Stimulated activated CD8-positive, alpha-beta memory T cell treated with anti-CD3 and anti-CD28 coated beads, Interleukin-15, amount 100 ng/mL, for 1 hour (primary cell): Measurements from ENCODE around the gene PARN.
"Not testable (repeated sequence)": the region's sequence is repeated elsewhere in the genome, so short reads cannot be mapped to it uniquely, and the experiment has no call there.

Source experiments
- DNase-seq: peaks from one replicate; pipeline ENCODE4 v3.0.0-alpha.2; 2020; ENCODE audit warnings: low read depth

Gene PARN, protein sequence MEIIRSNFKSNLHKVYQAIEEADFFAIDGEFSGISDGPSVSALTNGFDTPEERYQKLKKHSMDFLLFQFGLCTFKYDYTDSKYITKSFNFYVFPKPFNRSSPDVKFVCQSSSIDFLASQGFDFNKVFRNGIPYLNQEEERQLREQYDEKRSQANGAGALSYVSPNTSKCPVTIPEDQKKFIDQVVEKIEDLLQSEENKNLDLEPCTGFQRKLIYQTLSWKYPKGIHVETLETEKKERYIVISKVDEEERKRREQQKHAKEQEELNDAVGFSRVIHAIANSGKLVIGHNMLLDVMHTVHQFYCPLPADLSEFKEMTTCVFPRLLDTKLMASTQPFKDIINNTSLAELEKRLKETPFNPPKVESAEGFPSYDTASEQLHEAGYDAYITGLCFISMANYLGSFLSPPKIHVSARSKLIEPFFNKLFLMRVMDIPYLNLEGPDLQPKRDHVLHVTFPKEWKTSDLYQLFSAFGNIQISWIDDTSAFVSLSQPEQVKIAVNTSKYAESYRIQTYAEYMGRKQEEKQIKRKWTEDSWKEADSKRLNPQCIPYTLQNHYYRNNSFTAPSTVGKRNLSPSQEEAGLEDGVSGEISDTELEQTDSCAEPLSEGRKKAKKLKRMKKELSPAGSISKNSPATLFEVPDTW

DNA sequence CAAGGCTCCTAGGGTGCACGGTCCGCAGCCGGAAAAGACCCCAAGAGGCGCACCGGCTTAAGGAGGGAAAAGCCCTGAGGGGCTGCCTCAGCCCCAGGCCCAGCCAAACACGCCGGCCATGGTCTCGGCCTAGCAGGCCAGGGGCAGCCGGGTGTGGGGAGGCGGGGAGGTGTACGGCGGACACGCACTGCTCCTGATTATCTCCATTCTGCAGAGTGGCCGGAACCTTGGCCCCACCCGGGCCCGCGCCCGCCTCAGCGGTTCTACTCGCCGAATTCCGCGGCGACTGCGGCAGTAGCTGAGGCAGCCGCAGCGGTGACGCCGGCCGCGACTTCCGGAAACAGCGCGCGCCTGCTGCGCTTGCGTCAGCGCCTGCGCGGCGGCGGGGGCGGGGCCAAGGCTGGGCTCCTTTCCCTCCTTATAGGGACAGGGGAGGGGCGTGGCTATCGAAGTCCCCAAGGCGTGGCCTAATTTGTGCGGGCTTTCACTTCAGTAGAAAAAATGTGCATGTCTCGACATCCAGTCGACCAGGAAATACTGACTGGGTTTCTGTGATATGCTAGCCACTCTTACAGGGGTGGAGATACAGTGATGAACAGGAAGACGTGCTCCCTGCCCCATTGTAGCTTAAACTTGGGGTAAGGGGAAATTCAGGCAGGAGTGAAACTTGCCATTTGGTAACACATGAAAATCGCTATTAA lies at the start of gene PARN:
Gene PARN, minus strand, starts transcription at position 342 of the 701 bp plus-strand sequence. Its CDS starts 135 bp downstream, at position 207.
- peak; percentile 93 for DNase-seq

DNA sequence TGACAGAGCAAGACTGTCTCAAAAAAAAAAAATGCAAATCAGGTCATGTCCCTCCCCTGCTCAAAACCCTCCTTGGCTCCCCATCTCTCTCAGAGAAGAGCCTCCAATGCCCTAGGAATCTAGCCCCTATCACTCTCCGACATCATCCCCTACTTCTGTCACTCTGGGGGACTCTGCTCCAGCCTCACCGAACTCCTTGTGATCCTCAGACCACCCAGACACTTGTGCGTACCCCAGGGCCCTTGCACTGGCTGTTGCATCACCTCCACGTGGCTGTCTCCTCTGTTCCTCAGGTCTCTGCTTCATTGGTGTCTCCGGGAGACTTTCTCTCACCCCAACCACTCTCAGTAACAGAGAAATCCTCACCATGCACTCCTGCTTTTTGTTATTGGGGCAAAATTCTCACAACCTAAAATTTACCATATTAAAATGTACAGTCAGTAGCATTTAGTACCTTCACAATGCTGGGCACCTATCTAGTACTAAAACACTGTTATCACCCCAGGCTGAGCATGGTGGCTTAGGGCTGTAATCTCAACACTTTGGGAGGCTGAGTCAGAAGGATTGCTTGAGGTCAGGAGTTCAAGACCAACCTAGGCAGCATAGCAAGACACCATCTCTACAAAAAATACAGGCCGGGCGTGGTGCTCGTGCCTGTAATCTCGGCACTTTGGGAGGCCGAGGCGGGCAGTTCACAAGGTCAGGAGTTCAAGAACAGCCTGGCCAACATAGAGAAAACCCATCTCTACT lies 48.9 kb upstream of the PARN start:
- DNase-seq: no peak

DNA sequence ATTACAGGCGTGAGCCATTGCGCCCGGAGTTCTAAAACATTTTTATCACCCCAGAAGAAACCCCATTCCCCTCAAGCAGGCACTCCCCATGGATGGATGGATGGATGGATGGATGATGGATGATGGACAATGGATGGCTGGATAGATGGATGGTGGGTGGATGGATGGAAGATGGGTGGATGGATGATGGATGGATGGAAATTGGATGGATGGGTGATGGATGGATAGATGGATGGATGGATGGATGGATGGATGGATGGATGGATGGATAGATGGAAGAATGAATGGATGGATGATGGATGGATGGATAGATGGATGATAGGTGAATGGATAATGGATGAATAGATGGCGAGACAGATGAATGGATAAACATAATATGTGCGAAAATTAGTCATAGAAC lies 47.6 kb upstream of the PARN start:
- no peak for DNase-seq

DNA sequence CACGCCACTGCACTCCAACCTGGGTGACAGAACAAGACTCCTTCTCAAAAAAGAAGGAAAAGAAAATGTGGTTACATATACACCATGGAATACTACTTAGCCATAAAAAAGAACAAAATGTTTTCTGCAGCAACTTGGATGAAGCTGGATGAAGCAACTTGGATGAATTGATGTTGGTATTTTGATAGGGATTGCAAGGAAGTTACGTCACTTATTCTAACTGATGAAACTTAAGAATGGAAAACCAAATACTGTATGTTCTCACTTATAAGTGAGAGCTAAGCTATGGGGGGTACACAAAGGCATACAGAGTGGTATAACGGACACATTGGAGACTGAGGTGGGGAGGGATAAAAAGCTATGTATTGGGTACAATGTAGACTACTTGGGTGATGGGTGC lies 46.6 kb upstream of the PARN start:
- DNase-seq: no peak

DNA sequence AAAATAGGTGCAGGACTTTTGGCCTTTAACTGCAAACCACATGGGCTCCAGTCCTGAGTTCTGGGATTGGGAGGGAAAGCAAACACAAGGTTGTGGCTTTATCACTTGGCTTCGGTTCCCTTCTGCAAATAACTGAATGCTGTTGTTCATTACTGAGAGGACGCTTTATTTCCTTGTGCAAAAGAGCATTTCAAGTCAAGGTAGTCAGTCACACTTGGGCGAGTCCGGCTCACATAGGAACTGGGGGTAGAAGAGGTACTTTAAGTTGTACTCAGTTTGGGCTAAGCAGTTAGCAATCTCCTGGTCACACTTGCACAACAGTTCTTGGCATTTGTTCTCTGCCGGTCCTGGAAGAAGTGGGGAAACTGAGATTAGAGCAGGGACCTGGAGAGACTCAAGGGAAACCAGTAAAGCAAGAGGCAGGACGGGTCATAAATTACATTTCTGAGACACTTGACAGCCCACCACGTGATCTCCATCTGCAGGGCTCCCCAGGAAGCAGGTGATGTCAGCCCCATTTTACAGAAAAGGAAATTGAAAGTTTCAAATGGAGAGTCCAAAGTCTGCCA lies 42.4 kb upstream of the PARN start:
- DNase-seq: no peak

DNA sequence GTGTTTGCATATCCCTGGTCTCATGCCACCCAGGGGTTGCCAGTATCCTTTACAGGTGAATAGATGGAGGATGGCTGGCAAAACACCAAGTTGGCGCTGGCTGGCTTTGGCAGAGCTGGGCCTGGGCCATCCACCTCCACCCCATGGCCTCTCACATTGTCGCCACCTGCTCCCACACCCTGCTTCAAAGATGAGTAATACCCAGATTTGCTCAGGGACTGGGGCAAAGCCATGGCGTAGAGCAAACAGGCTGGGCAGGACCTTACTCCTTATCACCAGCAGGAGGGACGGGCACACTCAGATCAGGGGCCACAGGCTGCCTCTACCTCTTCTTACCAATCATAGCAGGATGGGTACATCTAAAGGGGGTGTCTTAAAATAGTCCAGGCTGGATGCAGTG lies 39.7 kb upstream of the PARN start:
- no peak for DNase-seq

DNA sequence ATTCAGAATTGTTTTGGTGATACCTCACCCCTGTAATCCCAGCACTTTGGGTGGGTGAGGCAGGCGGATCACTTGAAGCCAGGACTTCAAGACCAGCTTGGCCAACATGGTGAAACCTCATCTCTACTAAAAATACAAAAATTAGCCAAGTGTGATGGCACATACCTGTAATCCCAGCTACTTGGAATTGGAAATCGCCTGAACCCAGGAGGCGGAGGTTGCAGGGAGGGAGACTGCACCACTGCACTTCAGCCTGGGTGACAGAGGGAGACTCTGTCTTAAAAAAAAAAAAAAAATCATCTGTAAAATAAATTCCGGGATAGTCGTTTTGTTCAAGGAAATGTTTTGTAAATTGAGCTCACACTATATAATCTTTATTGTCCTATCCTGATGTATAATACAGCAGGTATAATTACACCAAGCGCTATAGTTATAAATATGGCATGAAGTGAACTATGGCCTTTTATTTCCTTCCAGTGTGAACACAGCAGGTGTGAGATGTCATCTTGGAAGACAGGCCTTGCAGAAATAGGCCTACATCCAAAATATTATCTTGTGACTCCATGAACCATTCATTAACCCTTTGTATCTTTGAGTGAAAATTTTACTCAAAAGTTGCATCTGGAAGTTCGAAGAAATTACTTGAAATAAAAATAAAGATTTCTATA lies 38.6 kb upstream of the PARN start:
- no peak for DNase-seq

DNA sequence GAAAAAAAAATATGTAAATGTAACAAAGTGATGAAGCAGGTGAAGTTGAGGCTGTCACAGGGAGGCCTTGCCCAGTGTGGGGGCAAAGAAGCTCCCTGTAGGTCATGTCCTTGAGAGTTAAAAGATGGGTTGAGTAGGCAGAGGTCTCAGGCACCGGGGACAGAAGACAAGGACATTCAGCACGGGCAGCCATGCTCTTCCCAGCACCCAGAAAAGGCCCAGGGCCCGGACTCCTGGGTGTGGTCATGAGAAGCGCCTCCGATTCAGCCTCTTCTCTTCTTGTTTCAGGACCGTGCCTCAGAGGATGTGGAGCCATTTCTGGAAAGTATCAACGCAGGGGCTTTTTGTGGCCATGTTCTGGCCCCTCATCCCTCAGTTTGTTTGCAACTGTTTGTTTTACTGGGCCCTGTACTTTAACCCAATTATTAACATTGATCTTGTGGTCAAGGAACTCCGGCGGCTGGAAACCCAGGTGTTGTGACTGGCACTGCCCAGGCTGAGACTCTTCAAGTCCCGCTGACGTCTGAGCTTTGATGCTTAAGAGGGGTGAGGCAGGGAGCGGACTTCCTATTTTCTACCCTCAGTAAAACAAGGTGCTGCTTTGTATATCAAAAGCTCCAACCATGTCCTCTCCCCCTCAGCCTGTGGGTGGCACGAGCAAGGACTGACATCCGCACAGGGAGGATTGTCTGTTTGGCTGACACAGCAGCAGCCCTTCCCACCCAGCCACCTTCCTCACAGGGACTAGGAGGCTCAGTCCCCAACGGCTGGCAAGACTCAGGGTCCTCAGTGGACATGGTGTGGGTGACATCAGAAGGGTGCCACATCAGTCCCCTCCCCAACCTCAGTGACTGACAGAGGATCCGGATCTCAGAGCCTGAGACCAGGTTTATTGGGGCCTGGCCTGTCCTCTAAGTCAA lies 37.5 kb upstream of the PARN start:
- no peak for DNase-seq

DNA sequence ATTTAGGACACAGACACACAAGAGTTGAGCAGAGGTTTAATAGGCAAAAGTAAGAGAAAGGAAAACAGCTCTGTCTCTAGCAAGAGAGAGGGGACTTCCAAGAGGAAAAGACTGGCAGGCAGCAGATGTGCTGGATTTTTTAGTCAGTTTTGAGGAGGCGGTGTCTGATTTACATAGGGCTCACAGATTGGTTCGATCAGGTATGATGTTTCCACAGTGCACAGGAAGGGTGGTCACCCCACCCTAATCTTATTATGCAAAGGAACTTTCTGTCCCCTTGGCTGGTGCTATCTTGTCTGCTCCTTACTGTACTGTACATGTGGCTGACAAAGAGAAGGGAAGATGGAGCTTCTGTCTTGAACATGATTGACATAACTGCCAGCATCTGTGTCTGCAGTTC lies 28.0 kb upstream of the PARN start:
- no peak for DNase-seq

DNA sequence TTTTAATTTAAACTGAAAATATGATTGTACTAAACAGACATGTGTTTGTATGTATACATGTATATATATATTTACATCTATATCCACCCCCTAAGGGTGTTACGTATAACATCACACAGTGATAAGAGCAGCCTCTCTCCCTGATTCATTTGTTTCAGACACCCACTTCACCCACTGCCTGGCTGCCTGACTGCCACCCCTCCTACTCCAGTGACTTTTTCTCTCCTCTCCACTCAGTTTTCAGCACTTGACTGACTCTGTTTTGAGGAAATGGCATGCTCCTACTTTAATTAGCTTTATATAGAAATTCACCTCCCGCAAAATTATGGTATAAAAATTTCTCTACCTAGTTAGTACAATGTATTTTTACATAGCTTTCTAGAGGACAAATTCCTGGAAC lies 22.7 kb upstream of the PARN start:
- DNase-seq: no peak

DNA sequence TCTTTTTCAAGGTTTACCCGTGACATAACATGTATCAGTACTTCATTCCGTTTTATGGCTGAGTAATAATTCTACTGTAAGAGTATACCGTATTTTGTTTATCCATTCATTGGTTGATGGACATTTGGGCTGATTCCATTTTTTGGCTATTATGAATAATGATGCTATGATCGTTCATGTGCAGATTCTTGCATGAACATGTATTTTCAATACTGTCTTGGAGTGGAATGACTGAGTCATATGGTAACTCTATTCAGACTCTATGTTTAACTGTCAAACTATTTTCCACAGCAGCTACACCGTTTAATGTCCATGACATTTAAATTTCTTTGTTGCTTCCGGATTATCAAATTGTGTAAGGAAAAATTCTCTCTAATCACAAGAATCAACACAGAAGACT lies 20.6 kb upstream of the PARN start:
- no peak for DNase-seq

DNA sequence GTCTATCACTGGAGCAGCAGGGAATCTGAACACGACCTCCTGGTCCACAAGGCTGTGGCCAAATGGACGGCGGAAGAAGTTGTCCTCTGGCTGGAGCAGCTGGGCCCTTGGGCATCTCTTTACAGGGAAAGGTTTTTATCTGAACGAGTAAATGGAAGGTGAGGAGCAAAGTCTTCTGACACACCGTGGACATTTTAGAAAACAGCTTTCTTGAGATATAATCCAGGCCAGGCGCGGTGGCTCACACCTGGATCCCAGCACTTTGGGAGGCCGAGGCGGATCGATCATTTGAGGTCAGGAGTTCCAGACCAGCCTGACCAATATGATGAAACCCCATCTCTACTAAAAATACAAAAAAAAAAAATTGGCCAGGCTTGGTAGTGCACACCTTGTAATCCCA lies 19.8 kb upstream of the PARN start:
- no peak for DNase-seq

DNA sequence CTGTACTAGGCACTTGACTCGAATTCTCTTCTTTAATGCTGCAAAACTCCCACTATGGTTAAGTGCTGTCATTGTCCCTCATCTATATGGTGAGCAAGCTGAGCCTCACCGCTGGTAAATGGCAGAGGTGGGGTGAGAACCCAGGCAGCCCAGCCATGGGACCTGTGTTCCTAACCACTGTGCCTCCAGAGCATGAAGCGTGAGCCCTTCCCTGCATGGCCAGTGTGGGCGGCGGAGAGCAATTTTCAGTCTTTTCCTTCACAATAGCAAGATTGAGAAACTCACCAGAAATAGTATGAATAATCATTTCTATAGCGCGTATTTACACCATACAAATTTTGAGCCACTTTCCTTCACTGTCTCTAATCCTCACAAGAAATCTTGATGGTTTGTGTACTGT lies 11.9 kb upstream of the PARN start:
- DNase-seq: no peak

DNA sequence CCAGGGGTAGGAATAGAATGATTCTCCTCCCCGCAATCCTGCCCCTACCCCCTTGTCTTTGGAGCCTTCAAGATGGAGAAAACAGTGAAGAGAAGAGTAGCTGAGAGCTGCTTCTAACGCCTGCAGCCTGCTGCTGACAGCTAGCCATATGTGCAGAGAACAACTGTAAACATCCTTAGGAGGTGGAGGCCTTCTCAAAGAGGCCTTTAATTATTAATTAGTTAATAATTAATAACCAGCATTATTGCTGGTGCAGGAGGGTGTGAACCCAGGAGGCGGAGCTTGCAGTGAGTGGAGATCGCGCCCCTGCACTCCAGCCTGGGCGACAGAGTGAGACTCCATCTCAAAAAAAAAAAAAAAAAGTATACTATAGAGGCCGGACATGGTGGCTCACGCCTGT lies 11.1 kb upstream of the PARN start:
- no peak for DNase-seq

DNA sequence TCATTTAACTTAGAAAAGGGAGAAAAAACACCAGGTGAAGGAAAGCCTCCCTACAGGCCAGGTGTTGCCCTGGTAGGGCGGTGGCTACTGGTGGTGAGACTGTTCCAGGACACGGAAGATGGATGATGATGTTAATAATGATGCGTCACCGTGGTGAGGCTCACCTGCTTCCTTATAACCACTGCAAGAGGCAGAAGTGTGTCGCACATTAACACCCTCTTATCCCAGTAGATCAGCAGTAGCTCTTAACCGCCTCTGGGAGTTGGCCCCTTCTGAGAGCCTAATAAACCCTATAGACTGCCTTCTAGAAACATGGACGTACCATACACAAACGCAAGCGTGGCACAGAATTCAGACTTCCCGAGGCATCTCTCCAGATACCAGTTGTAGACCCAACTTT lies 10.5 kb upstream of the PARN start:
- DNase-seq: no peak

DNA sequence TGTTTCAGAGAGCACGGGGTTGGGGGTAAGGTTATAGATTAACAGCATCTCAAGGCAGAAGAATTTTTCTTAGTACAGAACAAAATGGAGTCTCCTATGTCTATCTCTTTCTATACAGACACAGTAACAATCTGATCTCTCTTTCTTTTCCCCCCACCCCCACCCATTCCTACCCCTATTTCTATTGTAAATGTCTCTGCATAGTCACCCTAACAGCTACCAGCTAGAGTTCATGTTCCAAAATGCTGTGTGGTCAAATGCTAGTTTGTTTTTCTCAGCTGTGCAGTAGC lies 6.8 kb upstream of the PARN start:
- not testable (repeated sequence) for DNase-seq

DNA sequence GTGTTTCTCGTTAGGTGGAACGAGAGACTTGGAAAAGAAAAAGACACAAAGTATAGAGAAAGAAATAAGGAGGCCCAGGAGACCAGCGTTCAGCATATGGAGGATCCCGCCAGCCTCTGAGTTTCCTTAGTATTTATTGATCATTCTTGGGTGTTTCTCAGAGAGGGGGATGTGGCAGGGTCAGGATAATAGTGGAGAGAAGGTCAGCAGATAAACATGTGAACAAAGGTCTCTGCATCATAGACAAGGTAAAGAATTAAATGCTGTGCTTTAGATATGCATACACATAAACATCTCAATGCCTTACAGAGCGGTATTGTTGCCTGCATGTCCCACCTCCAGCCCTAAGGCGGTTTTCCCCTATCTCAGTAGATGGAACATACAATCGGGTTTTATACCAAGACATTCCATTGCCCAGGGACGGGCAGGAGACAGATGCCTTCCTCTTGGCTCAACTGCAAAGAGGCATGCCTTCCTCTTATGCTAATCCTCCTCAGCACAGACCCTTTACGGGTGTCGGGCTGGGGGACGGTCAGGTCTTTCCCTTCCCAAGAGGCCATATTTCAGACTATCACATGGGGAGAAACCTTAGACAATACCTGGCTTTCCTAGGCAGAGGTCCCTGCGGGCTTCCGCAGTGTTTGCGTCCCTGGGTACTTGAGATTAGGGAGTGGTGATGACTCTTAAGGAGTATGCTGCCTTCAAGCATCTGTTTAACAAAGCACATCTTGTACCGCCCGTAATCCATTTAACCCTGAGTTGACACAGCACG lies 6.3 kb upstream of the PARN start:
- not testable (repeated sequence) for DNase-seq

DNA sequence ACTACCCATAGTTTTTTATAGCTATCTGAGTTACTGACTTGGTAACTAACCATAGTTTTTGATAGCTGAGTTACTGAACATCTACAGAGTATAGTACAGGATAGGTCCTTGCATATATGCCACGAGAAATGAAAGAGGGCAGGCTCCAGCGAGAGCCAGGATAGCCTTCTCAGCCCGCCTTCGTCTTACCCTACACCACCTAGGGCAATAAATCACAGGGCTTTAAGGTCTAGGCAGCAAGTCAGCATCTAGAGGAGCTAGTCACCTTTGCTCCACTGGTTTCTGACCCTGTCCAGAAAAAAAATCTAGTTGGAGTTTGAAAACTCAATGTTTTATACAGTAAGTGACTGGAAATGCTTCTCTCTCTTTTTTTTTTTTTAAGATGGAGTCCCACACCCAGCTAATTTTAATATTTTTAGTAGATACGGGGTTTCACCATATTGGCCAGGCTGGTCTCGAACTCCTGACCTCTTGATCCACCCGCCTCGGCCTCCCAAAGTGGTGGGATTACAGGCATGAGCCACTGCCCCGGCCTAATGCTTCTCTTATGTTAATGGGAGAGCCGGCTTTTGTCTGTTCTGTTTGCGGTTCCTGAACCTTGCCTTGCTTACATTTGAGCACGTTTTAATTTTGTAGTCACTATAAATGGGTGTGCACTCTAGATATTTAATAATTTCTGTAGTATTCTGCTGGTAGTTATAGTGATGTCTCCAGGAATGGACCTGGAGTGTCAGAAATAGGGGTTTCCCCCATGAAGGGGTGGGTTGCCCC lies 5.5 kb upstream of the PARN start:
- no peak for DNase-seq

DNA sequence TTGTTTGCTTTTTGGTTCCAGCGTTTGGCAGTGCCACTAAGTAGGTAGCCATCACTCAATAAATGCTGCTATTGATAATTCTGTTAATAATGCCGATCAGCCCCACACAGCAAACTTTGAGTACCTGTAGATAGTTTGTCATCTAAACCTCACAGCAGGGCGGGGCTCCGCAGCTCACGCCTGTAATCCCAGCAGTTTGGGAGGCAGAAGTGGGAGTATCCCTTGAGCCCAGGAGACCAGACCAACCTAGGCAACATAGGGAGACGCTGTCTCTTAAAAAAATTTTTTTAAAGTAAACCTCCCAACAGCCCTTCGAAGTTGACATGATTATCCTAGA lies 4.3 kb upstream of the PARN start:
- DNase-seq: no peak
